Stomach smooth muscle (tissue), 2 donors: ENCODE data around the gene TFAM.

Experiments used
- H3K27ac ChIP-seq: one replicate; pipeline ENCODE4 v1.7.0; 2013; ENCODE audit warnings: mild to moderate bottlenecking, low read length, inconsistent platforms
- H3K27me3 ChIP-seq, 2 donors: one replicate each; pipeline ENCODE4 v1.7.0; 2013; ENCODE audit warnings: low read length in 2 of 2; ENCODE audit not compliant: insufficient read depth in 2 of 2, control insufficient read depth in 1 of 2
- H3K36me3 ChIP-seq, 2 donors: one replicate each; pipeline ENCODE4 v1.7.0; 2013; ENCODE audit warnings: low read length in 2 of 2; ENCODE audit not compliant: control insufficient read depth in 2 of 2, insufficient read depth in 2 of 2
- H3K4me1 ChIP-seq: one replicate; pipeline ENCODE4 v1.7.0; 2013; ENCODE audit warnings: low read length; ENCODE audit not compliant: control insufficient read depth, insufficient read depth
- H3K4me3 ChIP-seq, 2 donors: one replicate each; pipeline ENCODE4 v1.7.0; 2013; ENCODE audit warnings: low read length in 2 of 2
- H3K9ac ChIP-seq, 2 donors: one replicate each; pipeline ENCODE4 v1.7.0; 2013; ENCODE audit warnings: low read length in 2 of 2, mild to moderate bottlenecking in 1 of 2
- H3K9me3 ChIP-seq, 2 donors: one replicate each; pipeline ENCODE4 v1.7.0; 2013; ENCODE audit warnings: low read length in 2 of 2; ENCODE audit not compliant: control insufficient read depth in 2 of 2
- donor health status: healthy.
- donor health status: Pancreatic carcinoma.

The TFAM gene

DNA sequence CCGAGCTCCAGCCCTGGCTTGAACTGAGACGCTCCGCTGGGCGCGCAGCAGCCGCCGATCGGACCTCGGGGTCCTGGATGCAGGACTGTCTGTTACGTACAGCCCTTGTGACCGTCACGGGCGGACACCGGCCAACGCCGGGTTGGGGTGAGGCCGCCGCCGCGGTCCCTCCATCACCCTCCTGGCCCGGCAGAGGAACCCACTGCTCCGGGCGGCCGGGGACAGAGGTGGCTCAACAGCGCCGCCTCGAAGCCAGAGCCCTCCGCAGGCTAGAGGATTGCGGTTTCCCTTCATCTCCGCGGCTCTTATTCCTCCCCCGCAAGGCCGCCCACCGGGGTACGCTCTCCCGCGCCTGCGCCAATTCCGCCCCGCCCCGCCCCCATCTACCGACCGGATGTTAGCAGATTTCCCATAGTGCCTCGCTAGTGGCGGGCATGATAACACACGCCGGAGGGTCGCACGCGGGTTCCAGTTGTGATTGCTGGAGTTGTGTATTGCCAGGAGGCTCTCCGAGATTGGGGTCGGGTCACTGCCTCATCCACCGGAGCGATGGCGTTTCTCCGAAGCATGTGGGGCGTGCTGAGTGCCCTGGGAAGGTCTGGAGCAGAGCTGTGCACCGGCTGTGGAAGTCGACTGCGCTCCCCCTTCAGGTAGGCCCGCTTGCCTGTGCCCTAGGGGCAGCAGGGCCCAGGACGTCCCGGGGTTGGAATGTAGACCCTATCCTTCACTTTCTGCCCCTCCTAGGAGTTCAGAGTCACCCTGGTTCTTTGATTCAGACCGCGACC lies at the start of gene TFAM:
TSS of gene TFAM (plus strand) at position 412 of the 785 bp plus-strand sequence. CDS start at position 550, 138 bp downstream.
- Histone ChIP-seq H3K36me3 (peaks cover 8 to 18% of the 10 kb centered on the region in 2 donors), H3K9ac (peak within 1 kb of the TSS; percentile 89 to 98), H3K27me3 (no peaks in the 10 kb centered on the region), H3K4me1 (peaks cover 3% of the 10 kb centered on the region), H3K27ac (peak within 1 kb of the TSS; percentile 85), H3K9me3 (no peaks in the 10 kb centered on the region), H3K4me3 (peak within 1 kb of the TSS; percentile 89 to 98)

DNA sequence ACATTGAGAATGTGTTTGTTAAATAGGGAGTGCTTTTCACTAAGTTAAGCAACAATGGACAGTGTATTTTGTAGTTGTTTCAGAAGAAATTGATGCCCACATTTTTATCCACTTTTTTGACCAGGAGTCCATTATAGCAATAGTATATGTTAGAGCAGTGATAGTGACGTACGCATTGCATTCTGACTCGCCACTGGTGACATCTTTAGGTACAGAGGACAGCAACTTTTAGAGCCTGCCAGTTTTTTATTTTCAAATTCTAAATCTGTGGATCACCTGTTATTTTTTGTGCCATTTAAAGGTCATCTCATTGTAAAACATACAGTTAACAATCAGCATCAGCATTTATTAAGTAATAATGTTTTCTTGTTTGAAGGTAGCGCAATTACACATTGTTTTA lies 49.0 kb upstream of the TFAM start:
- H3K4me3 ChIP-seq = peak overlapping the region; percentile 81 to 86
- H3K36me3 ChIP-seq = no peaks in the 10 kb centered on the region
- H3K9me3 ChIP-seq = no peaks in the 10 kb centered on the region
- H3K4me1 ChIP-seq = peaks cover 2% of the 10 kb centered on the region
- peak overlapping the region in 1 of 2 donors; percentile 71 for H3K9ac ChIP-seq
- no peak overlapping the region for H3K27ac ChIP-seq
- H3K27me3 ChIP-seq = no peaks in the 10 kb centered on the region

DNA sequence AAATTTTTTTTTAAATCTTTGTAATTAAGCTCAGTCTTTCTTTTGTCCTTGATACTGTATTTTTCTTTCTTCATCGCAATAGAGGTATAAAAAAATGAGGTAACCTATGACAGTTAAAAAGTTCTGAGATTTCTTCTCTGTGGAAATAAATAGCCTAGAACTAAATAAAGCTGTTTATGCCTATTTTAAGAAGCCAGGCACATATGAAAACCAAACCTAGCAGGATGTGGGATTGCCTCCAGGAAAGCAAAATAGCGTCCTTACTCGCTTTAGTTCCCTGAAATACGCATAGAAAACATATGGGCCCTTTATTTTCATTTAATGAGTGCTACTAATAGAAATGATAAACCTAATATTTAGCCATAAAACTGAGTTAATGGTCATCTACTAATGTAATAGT lies 43.8 kb upstream of the TFAM start:
- no peak overlapping the region for H3K27ac ChIP-seq
- H3K36me3 ChIP-seq = no peaks in the 10 kb centered on the region
- H3K4me1 ChIP-seq = no peaks in the 10 kb centered on the region
- no peaks in the 10 kb centered on the region for H3K27me3 ChIP-seq
- H3K4me3 ChIP-seq = no peak overlapping the region
- H3K9ac ChIP-seq = no peak overlapping the region
- no peaks in the 10 kb centered on the region for H3K9me3 ChIP-seq

DNA sequence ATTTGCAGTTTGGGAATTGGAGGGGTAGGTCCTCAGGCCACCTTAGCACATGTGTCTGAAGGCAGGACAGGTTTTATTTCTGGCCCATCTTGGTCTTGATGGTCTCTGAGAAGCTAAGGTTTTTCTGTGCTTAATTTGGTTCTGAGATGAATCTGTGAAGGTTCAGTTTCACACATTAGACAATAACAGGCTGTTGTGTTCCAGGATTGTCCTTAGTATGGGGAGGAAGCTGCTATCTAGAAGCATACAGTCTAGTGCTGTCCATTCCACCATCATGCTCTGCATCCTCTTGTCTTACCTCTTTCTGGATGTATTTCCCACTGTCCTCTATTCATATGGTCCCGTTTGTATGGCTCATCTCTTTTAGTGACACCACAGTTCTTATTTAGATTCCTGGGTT lies 43.3 kb upstream of the TFAM start:
- H3K36me3 ChIP-seq = no peaks in the 10 kb centered on the region
- H3K27ac ChIP-seq = no peak overlapping the region
- H3K4me3 ChIP-seq = no peak overlapping the region
- H3K27me3 ChIP-seq = no peaks in the 10 kb centered on the region
- no peak overlapping the region for H3K9ac ChIP-seq
- no peaks in the 10 kb centered on the region for H3K9me3 ChIP-seq
- no peaks in the 10 kb centered on the region for H3K4me1 ChIP-seq

DNA sequence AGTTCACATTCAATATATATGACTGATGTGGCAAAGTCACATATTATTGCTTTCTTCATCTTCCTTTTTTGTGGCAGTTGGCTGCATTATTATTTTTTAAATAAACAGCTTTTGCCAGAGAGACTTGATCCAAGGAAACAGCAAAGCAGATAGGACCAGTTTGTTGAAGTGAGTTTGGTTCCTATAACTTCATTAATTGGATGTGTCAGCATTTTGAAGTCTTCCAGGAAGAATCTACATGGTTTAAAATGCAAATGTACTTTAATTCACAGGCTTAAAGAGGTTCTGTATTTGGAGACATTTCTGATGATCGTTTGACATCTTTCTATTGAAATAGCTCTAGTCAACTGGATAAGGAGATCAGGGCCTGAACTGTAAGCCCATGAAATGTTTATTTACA lies 37.2 kb upstream of the TFAM start:
- no peaks in the 10 kb centered on the region for H3K4me1 ChIP-seq
- no peak overlapping the region for H3K9ac ChIP-seq
- no peaks in the 10 kb centered on the region for H3K9me3 ChIP-seq
- H3K27ac ChIP-seq = no peak overlapping the region
- H3K36me3 ChIP-seq = no peaks in the 10 kb centered on the region
- no peaks in the 10 kb centered on the region for H3K27me3 ChIP-seq
- H3K4me3 ChIP-seq = no peak overlapping the region

DNA sequence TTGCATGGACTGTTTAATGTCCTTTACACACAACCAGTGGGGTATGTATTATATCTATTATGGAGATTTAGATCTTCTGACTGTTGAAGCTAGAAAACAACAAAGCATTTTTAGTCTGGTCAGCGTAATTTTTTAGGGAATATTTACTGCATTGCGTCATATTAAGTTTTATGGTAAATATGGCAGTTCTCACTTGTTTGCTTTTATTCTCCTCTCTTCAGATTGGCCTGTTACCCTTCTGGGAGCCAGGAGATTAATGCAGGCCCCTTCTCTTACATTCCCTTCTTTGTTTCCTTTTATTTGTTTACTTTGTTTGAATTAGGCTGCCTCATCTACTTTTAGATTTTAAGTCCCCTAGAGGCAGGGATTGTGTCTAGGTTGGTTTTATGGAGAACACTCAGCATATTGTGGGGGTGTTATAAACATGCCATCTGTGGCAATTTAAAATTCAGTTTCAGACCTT lies 36.6 kb upstream of the TFAM start:
- no peaks in the 10 kb centered on the region for H3K9me3 ChIP-seq
- no peak overlapping the region for H3K9ac ChIP-seq
- no peak overlapping the region for H3K4me3 ChIP-seq
- no peaks in the 10 kb centered on the region for H3K4me1 ChIP-seq
- no peaks in the 10 kb centered on the region for H3K27me3 ChIP-seq
- no peaks in the 10 kb centered on the region for H3K36me3 ChIP-seq
- no peak overlapping the region for H3K27ac ChIP-seq

DNA sequence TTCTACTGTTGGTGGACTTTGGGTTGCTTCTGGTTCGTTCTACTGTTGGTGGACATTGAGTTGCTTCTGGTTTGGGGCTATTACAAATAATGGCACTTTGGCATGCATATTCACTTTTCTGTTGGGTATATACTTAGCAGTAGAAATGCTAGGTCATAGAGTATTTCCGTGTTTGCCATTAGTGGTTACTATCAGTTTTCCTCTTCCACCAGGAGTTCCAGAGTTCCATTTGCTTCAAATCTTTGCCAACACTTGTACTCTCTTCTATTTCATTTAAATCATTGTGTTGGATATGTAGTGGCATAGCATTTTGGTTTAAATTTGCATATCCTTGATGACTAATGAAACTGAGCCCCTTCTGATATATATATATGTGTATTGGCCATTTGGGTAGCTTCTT lies 35.2 kb upstream of the TFAM start:
- no peak overlapping the region for H3K27ac ChIP-seq
- H3K9me3 ChIP-seq = no peaks in the 10 kb centered on the region
- H3K4me3 ChIP-seq = no peak overlapping the region
- H3K27me3 ChIP-seq = no peaks in the 10 kb centered on the region
- no peaks in the 10 kb centered on the region for H3K4me1 ChIP-seq
- no peak overlapping the region for H3K9ac ChIP-seq
- H3K36me3 ChIP-seq = no peaks in the 10 kb centered on the region

DNA sequence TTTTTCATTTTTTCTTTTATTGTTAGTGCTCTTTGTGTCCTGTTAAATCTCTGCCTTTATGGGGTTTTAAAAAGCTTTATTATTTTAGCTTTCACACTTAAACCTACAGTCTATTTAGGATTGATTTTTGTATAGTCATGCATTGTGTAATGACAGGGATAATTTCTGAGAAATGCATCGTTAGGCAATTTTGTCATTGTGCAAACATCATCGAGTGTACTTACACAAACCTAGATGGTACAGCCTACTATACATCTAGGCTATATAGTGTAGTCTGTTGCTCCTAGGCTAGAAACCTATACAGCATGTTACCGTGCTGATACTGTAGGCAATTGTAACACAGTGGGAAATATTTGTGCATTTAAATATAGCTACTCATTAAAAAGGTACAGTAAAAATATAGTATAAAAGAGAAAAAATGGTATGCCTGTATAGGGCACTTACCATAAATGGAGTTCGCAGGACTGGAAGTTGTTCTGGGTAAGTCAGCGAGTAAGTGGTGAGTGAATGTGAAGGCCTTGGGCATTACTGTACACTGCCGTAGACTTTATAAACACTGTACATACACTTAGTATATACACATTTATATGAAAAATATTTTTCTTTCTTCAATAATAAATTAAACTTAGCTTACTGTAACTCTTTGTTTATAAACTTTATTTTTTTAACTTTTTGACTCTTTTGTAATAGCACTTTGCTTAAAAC lies 34.4 kb upstream of the TFAM start:
- Histone ChIP-seq H3K9ac (no peak overlapping the region), H3K4me3 (no peak overlapping the region), H3K4me1 (no peaks in the 10 kb centered on the region), H3K27ac (no peak overlapping the region), H3K9me3 (no peaks in the 10 kb centered on the region), H3K27me3 (no peaks in the 10 kb centered on the region), H3K36me3 (no peaks in the 10 kb centered on the region)

DNA sequence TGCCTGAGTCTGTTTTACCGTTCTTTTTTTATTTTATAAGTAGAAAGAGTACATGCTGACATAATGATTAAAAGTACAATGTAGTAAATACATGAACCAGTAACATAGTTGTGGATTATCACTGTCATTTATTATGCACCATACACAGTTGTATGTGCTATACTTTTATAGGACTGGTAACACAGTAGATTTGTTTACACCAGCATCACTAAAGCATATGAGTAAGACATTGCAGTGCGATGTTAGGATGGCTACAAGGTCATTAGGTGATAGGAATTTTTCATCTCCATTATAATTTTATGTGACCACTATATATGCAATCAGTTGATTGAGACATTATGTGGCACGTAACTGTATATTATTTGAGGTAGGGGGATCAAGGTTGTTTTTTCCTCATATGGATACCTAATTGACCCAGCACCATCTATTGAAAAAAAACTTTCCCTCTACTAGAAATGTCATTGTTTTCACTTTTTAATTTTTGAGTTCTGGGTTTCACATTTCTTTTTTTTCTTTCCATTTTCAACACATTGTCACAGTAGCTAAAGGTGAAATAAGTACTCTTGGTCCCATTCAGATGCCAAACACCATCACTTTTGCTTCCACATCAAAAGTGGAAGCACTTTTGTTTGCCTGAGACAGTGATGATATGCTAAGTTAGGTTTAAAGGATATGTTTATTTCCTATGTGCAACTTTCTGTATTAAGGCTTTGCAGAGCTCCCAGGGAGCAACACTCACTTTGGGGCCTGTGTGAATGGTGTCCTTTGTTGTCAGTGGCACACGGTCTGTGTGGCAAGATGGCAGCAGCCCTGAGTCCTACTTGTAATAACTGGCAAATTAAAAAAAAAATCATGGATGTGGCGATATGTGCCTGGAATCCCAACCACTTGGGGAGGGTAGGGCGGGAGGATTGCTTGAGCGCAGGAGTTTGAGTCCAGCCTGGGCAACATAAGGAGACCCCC lies 33.3 kb upstream of the TFAM start:
- Histone ChIP-seq H3K36me3 (no peaks in the 10 kb centered on the region), H3K4me3 (no peak overlapping the region), H3K9ac (no peak overlapping the region), H3K4me1 (no peaks in the 10 kb centered on the region), H3K27me3 (no peaks in the 10 kb centered on the region), H3K9me3 (no peaks in the 10 kb centered on the region), H3K27ac (no peak overlapping the region)

DNA sequence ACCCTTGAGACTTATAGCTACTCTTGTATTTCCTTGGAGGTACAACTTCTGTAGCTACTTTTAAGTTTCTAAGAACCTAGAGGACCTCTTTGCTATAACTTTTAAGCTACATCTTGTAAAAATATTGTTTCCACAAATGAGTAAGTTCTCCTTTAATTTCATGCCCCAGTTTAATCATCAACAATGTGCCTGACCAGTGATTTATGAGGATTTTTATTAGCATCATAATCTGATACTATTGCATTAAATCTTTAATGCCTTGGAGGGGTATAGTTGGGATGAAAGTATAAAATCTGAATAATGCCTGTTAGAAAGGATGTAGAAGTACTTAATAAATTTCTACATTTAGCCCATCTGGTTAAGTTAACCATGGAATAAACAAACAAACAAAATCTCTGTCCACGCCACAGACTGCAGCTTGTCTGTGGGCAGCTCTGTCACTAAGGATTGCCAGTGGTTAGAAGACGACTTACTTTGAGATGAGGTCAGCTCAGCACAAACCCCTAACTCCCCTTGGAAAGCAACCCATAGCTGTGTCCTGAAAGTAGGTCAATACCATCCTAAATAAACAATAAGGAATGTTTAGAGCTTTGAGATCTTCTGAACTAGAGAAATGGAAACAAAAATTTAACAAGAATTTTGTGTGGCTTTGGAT lies 32.1 kb upstream of the TFAM start:
- no peaks in the 10 kb centered on the region for H3K36me3 ChIP-seq
- H3K27me3 ChIP-seq = no peaks in the 10 kb centered on the region
- H3K4me1 ChIP-seq = no peaks in the 10 kb centered on the region
- no peak overlapping the region for H3K27ac ChIP-seq
- no peaks in the 10 kb centered on the region for H3K9me3 ChIP-seq
- H3K9ac ChIP-seq = no peak overlapping the region
- H3K4me3 ChIP-seq = no peak overlapping the region
